HEK293 (cell line): Measurements from ENCODE around the gene FAM204A.

ENCODE experiments used
- CTCF ChIP-seq: fragments of 450-650 bp; formaldehyde crosslinking; IDR thresholded peaks from 2 replicates; pipeline ENCODE4 v1.5.1; 2016; ENCODE audit warnings: missing biosample characterization, missing genetic modification characterization
- KLF7 ChIP-seq: fragments of 450-650 bp; formaldehyde crosslinking; IDR thresholded peaks from 2 replicates; pipeline ENCODE4 v1.5.1; 2016; ENCODE audit warnings: missing biosample characterization, missing genetic modification characterization, borderline replicate concordance
- PRDM10 ChIP-seq: fragments of 450-650 bp; formaldehyde crosslinking; IDR thresholded peaks from 2 replicates; pipeline ENCODE4 v1.5.1; 2016; ENCODE audit warnings: missing biosample characterization, missing genetic modification characterization
- ZBTB11 ChIP-seq: fragments of 450-650 bp; formaldehyde crosslinking; conservative IDR thresholded peaks from 2 replicates; pipeline ENCODE4 v1.5.1; 2016; ENCODE audit warnings: low read depth, missing biosample characterization, missing genetic modification characterization
- ZFP3 ChIP-seq: fragments of 450-650 bp; formaldehyde crosslinking; IDR thresholded peaks from 2 replicates; pipeline ENCODE4 v1.5.1; 2016; ENCODE audit warnings: low read depth, missing biosample characterization, missing genetic modification characterization
- ZNF223 ChIP-seq: fragments of 450-650 bp; formaldehyde crosslinking; IDR thresholded peaks from 2 replicates; pipeline ENCODE4 v1.5.1; 2016; ENCODE audit warnings: missing biosample characterization, missing genetic modification characterization
- ZNF302 ChIP-seq: fragments of 450-650 bp; formaldehyde crosslinking; IDR thresholded peaks from 2 replicates; pipeline ENCODE4 v1.5.1; 2016; ENCODE audit warnings: missing biosample characterization, missing genetic modification characterization, low read depth
- ZNF549 ChIP-seq: fragments of 450-650 bp; IDR thresholded peaks from 2 replicates; pipeline ENCODE4 v1.5.1; 2018; ENCODE audit warnings: missing biosample characterization, missing genetic modification characterization, mild to moderate bottlenecking, inconsistent platforms, moderate library complexity
- ZNF658 ChIP-seq: fragments of 450-650 bp; formaldehyde crosslinking; IDR thresholded peaks from 2 replicates; pipeline ENCODE4; 2016; ENCODE audit warnings: missing biosample characterization, missing genetic modification characterization
- ZNF768 ChIP-seq: fragments of 450-650 bp; formaldehyde crosslinking; IDR thresholded peaks from 2 replicates; pipeline ENCODE4 v1.5.1; 2018; ENCODE audit warnings: missing biosample characterization, mild to moderate bottlenecking, missing genetic modification characterization
- ZSCAN30 ChIP-seq: fragments of 450-650 bp; IDR thresholded peaks from 2 replicates; pipeline ENCODE4 v1.5.1; 2018; ENCODE audit warnings: missing biosample characterization, mild to moderate bottlenecking, missing genetic modification characterization, moderate library complexity
- TF ChIP-seq, protein P1 (sequence below): fragments of 450-650 bp; formaldehyde crosslinking; IDR thresholded peaks from 2 replicates; pipeline ENCODE4 v1.5.1; 2017; ENCODE audit warnings: missing biosample characterization, missing genetic modification characterization
- TF ChIP-seq, protein P2 (sequence below): fragments of 450-650 bp; formaldehyde crosslinking; IDR thresholded peaks from 2 replicates; pipeline ENCODE4 v1.5.1; 2016; ENCODE audit warnings: missing biosample characterization, missing genetic modification characterization
- TF ChIP-seq, protein P3 (sequence below): fragments of 450-650 bp; IDR thresholded peaks from 2 replicates; pipeline ENCODE4 v1.5.1; 2018; ENCODE audit warnings: missing biosample characterization, missing genetic modification characterization

GRCh38 chr10:118249714-118250113 lies 92.4 kb downstream of the FAM204A start:
- no peak for TF ChIP-seq CTCF (tag by site-specific recombination)
- TF ChIP-seq ZNF658 (tag by site-specific recombination) = no peak
- TF ChIP-seq ZNF768 = no peak
- TF ChIP-seq, protein P1, sequence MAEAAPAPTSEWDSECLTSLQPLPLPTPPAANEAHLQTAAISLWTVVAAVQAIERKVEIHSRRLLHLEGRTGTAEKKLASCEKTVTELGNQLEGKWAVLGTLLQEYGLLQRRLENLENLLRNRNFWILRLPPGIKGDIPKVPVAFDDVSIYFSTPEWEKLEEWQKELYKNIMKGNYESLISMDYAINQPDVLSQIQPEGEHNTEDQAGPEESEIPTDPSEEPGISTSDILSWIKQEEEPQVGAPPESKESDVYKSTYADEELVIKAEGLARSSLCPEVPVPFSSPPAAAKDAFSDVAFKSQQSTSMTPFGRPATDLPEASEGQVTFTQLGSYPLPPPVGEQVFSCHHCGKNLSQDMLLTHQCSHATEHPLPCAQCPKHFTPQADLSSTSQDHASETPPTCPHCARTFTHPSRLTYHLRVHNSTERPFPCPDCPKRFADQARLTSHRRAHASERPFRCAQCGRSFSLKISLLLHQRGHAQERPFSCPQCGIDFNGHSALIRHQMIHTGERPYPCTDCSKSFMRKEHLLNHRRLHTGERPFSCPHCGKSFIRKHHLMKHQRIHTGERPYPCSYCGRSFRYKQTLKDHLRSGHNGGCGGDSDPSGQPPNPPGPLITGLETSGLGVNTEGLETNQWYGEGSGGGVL (tag by site-specific recombination) = no peak
- TF ChIP-seq KLF7 = no peak
- no peak for TF ChIP-seq ZNF302 (tag by site-specific recombination)
- TF ChIP-seq ZSCAN30 (tag by site-specific recombination) = no peak
- no peak for TF ChIP-seq ZNF549
- TF ChIP-seq, protein P2, sequence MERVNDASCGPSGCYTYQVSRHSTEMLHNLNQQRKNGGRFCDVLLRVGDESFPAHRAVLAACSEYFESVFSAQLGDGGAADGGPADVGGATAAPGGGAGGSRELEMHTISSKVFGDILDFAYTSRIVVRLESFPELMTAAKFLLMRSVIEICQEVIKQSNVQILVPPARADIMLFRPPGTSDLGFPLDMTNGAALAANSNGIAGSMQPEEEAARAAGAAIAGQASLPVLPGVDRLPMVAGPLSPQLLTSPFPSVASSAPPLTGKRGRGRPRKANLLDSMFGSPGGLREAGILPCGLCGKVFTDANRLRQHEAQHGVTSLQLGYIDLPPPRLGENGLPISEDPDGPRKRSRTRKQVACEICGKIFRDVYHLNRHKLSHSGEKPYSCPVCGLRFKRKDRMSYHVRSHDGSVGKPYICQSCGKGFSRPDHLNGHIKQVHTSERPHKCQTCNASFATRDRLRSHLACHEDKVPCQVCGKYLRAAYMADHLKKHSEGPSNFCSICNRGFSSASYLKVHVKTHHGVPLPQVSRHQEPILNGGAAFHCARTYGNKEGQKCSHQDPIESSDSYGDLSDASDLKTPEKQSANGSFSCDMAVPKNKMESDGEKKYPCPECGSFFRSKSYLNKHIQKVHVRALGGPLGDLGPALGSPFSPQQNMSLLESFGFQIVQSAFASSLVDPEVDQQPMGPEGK = no peak
- no peak for TF ChIP-seq ZFP3 (tag by site-specific recombination)
- TF ChIP-seq, protein P3, sequence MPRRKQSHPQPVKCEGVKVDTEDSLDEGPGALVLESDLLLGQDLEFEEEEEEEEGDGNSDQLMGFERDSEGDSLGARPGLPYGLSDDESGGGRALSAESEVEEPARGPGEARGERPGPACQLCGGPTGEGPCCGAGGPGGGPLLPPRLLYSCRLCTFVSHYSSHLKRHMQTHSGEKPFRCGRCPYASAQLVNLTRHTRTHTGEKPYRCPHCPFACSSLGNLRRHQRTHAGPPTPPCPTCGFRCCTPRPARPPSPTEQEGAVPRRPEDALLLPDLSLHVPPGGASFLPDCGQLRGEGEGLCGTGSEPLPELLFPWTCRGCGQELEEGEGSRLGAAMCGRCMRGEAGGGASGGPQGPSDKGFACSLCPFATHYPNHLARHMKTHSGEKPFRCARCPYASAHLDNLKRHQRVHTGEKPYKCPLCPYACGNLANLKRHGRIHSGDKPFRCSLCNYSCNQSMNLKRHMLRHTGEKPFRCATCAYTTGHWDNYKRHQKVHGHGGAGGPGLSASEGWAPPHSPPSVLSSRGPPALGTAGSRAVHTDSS (tag by site-specific recombination) = no peak
- no peak for TF ChIP-seq PRDM10 (tag by site-specific recombination)
- TF ChIP-seq ZNF223 (tag by site-specific recombination) = no peak
- no peak for TF ChIP-seq ZBTB11 (tag by site-specific recombination)
